DND-41 (cell line): ENCODE results near the gene MGAT4B.
A peak's percentile ranks its signal among the peaks of the same experiment; 100 is the strongest.

Experiments
- ATAC-seq: fragments of 200-7000 bp; cut with Tn5 transposase; 3 replicates; pipeline ENCODE4 v1.9.1; 2021; ENCODE audit warnings: low read depth; ENCODE audit not compliant: insufficient read depth
- DNase-seq: peaks from one replicate; pipeline ENCODE4 v3.0.0-alpha.2; 2020
- H2AFZ ChIP-seq: 2 replicates; pipeline ENCODE4 v1.6.0; 2012; ENCODE audit warnings: low read depth, low read length
- H3K27ac ChIP-seq: 2 replicates; pipeline ENCODE4 v1.5.1; 2012; ENCODE audit warnings: low read length, inconsistent platforms
- H3K27me3 ChIP-seq: fragments of 200-600 bp; sonication (generic); 2 replicates; pipeline ENCODE4 v1.6.0; 2012; ENCODE audit warnings: low read length, mild to moderate bottlenecking, inconsistent platforms; ENCODE audit not compliant: insufficient read depth, poor library complexity
- H3K36me3 ChIP-seq: 2 replicates; pipeline ENCODE4 v1.5.1; 2012; ENCODE audit warnings: low read length, inconsistent platforms; ENCODE audit not compliant: insufficient read depth
- H3K4me1 ChIP-seq: 2 replicates; pipeline ENCODE4 v1.5.1; 2012; ENCODE audit warnings: mild to moderate bottlenecking, low read length; ENCODE audit not compliant: insufficient read depth
- H3K4me2 ChIP-seq: 2 replicates; pipeline ENCODE4 v1.6.0; 2012; ENCODE audit warnings: mild to moderate bottlenecking, moderate library complexity, low read length, inconsistent platforms; ENCODE audit not compliant: insufficient read depth
- H3K4me3 ChIP-seq, 2 experiments: fragments of 200-600 bp in 1 of 2; shearing (Covaris generic) in 1 of 2; 2 replicates each; pipeline ENCODE4 v1.5.1; 2012 to 2016; ENCODE audit warnings: inconsistent platforms in 2 of 2, low read length in 2 of 2, mild to moderate bottlenecking in 2 of 2, low read depth in 1 of 2, moderate library complexity in 1 of 2
- H3K79me2 ChIP-seq: 2 replicates; pipeline ENCODE4 v1.6.0; 2012; ENCODE audit warnings: low read length, inconsistent platforms; ENCODE audit not compliant: insufficient read depth
- H3K9ac ChIP-seq: 2 replicates; pipeline ENCODE4 v1.6.0; 2012; ENCODE audit warnings: low read depth, mild to moderate bottlenecking, inconsistent platforms, low read length, moderate library complexity
- H3K9me3 ChIP-seq: 2 replicates; pipeline ENCODE4 v1.5.1; 2012; ENCODE audit warnings: low read length, moderate library complexity, mild to moderate bottlenecking, inconsistent platforms; ENCODE audit not compliant: insufficient read depth, severe bottlenecking
- H4K20me1 ChIP-seq: 2 replicates; pipeline ENCODE4 v1.6.0; 2012; ENCODE audit warnings: low read length; ENCODE audit not compliant: insufficient read depth
- EZH2 ChIP-seq: IDR thresholded peaks from 3 replicates; pipeline ENCODE4 v1.6.1; 2012; ENCODE audit warnings: borderline replicate concordance, low read depth, mild to moderate bottlenecking, moderate library complexity, low read length, inconsistent platforms; ENCODE audit not compliant: severe bottlenecking
- TF ChIP-seq, protein P1 (sequence below): IDR thresholded peaks from 2 replicates; pipeline ENCODE4 v1.5.1; 2012; ENCODE audit warnings: borderline replicate concordance, low read length, moderate library complexity, mild to moderate bottlenecking; ENCODE audit not compliant: poor library complexity, severe bottlenecking; ENCODE audit errors: extremely low read depth

MGAT4B gene

GRCh38 chr5:179794575-179794974 is 12.1 kb downstream of the MGAT4B start:
- ATAC-seq (no peak), DNase-seq (no peak)
- H3K79me2 ChIP-seq, result no peaks in the 10 kb centered on the region
- peaks cover 24% of the 10 kb centered on the region for H3K4me1 ChIP-seq
- H3K9ac ChIP-seq, result no peak overlapping the region
- no peaks in the 10 kb centered on the region for H3K9me3 ChIP-seq
- H3K36me3 ChIP-seq, result peaks cover 28% of the 10 kb centered on the region
- H4K20me1 ChIP-seq, result peaks cover 13% of the 10 kb centered on the region
- H3K4me2 ChIP-seq, result no peak overlapping the region
- TF ChIP-seq, protein P1, sequence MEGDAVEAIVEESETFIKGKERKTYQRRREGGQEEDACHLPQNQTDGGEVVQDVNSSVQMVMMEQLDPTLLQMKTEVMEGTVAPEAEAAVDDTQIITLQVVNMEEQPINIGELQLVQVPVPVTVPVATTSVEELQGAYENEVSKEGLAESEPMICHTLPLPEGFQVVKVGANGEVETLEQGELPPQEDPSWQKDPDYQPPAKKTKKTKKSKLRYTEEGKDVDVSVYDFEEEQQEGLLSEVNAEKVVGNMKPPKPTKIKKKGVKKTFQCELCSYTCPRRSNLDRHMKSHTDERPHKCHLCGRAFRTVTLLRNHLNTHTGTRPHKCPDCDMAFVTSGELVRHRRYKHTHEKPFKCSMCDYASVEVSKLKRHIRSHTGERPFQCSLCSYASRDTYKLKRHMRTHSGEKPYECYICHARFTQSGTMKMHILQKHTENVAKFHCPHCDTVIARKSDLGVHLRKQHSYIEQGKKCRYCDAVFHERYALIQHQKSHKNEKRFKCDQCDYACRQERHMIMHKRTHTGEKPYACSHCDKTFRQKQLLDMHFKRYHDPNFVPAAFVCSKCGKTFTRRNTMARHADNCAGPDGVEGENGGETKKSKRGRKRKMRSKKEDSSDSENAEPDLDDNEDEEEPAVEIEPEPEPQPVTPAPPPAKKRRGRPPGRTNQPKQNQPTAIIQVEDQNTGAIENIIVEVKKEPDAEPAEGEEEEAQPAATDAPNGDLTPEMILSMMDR, result no peak
- no peak for TF ChIP-seq EZH2
- H3K27ac ChIP-seq, result no peak overlapping the region
- no peak overlapping the region for H2AFZ ChIP-seq
- H3K27me3 ChIP-seq, result no peaks in the 10 kb centered on the region
- H3K4me3 ChIP-seq, result no peak overlapping the region

- TF ChIP-seq, protein P1, result no peak
- TF ChIP-seq EZH2, result no peak
- H3K9ac ChIP-seq, result no peak overlapping the region
- no peaks in the 10 kb centered on the region for H3K9me3 ChIP-seq
- H3K27me3 ChIP-seq, result no peaks in the 10 kb centered on the region
- peaks cover 13% of the 10 kb centered on the region for H4K20me1 ChIP-seq
- H3K27ac ChIP-seq, result no peak overlapping the region
- H3K36me3 ChIP-seq, result peaks cover 24% of the 10 kb centered on the region
- ATAC-seq, result no peak
- no peak overlapping the region for H2AFZ ChIP-seq
- no peak overlapping the region for H3K4me2 ChIP-seq
- DNase-seq, result no peak
- no peaks in the 10 kb centered on the region for H3K79me2 ChIP-seq
- no peak overlapping the region for H3K4me3 ChIP-seq
- H3K4me1 ChIP-seq, result peaks cover 24% of the 10 kb centered on the region
These were observed 12.5 kb downstream of the MGAT4B start for GRCh38 chr5:179794171-179794570.

DNA sequence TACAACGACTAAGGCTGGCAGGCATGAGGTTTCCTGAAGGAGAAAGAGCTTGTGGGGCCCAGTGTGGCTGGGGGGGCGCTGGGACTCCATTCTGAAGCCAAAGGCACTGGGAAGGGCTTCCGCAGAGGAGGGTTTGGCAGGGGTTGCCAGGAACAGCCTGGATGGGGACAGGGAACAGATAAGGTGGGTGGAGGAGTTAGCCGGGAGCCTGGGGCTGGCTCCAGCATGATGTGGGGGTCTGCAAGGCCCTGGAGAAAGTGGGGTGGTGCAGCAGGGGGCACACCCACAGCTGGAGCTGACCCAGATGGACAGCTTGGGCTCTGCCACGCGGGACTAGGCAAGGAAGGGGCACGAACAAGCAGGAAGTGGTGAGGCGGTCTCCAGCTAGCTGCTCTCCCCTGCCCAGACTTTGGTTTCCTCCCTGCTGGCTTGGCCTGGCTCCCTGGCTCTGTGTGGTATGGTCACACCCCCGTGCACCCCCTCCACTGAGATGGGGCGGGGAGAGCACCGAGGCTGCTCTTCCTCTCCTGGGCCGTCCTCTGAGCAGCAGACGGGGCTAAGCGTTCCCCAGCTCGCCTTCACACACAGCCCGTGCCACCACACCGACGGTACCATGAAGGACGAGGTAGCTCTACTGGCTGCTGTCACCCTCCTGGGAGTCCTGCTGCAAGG is 13.1 kb downstream of the MGAT4B start, which contains the start of gene LTC4S:
LTC4S (plus strand) TSS at position 519 of the 672 bp plus-strand sequence; CDS start at position 614, 95 bp downstream.
- no peak within 1 kb of the TSS for H3K4me2 ChIP-seq
- H4K20me1 ChIP-seq, result peaks cover 13% of the 10 kb centered on the region

More for the DNA sequence above, 13.1 kb downstream of the MGAT4B start, which contains the start of gene LTC4S:
- no peak within 1 kb of the TSS for H3K4me3 ChIP-seq
- peaks cover 18% of the 10 kb centered on the region for H3K36me3 ChIP-seq
- H3K79me2 ChIP-seq, result no peaks in the 10 kb centered on the region
- ATAC-seq, result peak; percentile 53
- H3K4me1 ChIP-seq, result peaks cover 24% of the 10 kb centered on the region
- TF ChIP-seq EZH2, result no peak
- TF ChIP-seq, protein P1, result no peak
- DNase-seq, result peak; percentile 60
- H2AFZ ChIP-seq, result no peak within 1 kb of the TSS
- H3K27ac ChIP-seq, result no peak within 1 kb of the TSS
- no peak within 1 kb of the TSS for H3K9ac ChIP-seq
- no peaks in the 10 kb centered on the region for H3K9me3 ChIP-seq
- no peaks in the 10 kb centered on the region for H3K27me3 ChIP-seq
